ENCODE data around the gene NAA30.

DNA sequence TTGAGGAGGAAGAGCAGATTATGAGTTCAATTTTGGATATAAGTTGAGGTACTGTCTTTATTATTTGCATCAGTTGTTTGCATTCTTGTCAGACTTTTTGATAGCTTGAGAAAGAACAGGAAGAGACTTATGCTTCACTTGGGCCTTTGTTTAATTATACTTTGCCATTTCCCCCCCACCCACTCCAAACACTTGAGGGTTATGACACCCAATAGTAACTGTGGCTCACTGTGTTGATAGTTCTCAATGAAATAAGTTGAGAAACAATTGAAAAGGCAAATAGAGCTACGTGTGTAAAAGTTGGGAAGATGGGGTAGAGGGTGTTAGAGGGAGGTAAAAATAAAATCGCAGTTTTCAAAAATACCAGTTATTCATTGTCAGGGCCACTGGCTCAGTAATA, 17.7 kb downstream of the NAA30 start:
- TF ChIP-seq, protein P1, sequence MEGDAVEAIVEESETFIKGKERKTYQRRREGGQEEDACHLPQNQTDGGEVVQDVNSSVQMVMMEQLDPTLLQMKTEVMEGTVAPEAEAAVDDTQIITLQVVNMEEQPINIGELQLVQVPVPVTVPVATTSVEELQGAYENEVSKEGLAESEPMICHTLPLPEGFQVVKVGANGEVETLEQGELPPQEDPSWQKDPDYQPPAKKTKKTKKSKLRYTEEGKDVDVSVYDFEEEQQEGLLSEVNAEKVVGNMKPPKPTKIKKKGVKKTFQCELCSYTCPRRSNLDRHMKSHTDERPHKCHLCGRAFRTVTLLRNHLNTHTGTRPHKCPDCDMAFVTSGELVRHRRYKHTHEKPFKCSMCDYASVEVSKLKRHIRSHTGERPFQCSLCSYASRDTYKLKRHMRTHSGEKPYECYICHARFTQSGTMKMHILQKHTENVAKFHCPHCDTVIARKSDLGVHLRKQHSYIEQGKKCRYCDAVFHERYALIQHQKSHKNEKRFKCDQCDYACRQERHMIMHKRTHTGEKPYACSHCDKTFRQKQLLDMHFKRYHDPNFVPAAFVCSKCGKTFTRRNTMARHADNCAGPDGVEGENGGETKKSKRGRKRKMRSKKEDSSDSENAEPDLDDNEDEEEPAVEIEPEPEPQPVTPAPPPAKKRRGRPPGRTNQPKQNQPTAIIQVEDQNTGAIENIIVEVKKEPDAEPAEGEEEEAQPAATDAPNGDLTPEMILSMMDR (IDR thresholded peaks at IDR 0.05), result no peak
- TF ChIP-seq POLR2A (IDR thresholded peaks at IDR 0.05), result no peak
